IPS-18c (cell line): ENCODE data around the gene PYCARD.
"Not testable (repeated sequence)": the region's sequence is repeated elsewhere in the genome, so short reads cannot be mapped to it uniquely, and the experiment has no call there.

ENCODE experiments used
- H3K4me3 ChIP-seq: 2 replicates; pipeline ENCODE4 v1.7.0; 2013; ENCODE audit warnings: low read depth, mild to moderate bottlenecking, low read length, moderate library complexity; ENCODE audit not compliant: insufficient read depth
- H3K9me3 ChIP-seq: one replicate; pipeline ENCODE4 v1.6.1; 2013; ENCODE audit warnings: mild to moderate bottlenecking, low read length, moderate library complexity; ENCODE audit not compliant: control insufficient read depth, insufficient read depth

PYCARD gene

DNA sequence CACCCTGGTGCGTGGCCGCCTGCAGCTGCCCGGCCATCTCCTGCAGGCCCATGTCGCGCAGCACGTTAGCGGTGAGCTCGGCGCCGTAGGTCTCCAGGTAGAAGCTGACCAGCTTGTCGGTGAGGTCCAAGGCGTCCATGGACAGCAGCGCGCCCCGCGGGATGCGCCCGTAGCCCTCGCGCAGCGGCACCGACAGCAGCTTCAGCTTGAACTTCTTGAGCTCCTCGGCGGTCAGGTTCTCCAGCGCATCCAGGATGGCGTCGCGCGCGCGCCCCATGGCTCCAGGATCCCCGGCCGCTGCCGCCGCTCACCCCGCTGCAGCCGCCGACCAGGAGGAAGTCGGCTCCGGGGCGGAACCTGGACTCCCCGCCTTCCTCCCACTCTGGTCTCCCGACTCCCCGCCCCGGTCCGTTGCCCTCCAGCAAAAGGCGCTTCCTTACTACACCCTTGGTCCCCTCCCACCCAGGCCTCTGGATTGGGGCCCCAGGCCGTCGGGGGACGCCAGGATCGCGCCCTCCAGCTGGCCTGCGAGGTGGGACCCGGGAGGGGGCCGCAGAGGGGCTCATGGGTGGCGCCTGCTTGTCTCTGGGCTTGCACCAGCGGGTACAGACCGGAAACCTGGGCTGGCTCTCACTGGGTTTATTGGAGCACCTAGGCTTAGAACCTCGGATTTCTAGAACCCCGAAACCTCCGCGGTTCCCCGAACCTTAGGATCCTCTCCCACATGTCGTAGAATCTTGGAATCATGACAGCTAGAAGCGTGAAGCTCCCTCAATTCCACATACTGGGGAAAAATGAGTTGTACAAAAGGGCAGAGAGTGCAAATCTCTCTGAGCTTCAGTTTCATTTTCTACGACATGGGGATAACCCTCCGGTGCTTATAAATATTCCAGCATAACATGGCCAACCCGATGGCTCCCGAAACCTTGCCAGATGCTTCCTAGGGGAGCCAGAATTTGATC is at the start of gene PYCARD:
PYCARD (minus strand) TSS at position 347 of the 962 bp plus-strand sequence; CDS start at position 277, 70 bp downstream.
- Histone ChIP-seq H3K4me3 (peak within 1 kb of the TSS; percentile 64), H3K9me3 (no peaks in the 10 kb centered on the region)

DNA sequence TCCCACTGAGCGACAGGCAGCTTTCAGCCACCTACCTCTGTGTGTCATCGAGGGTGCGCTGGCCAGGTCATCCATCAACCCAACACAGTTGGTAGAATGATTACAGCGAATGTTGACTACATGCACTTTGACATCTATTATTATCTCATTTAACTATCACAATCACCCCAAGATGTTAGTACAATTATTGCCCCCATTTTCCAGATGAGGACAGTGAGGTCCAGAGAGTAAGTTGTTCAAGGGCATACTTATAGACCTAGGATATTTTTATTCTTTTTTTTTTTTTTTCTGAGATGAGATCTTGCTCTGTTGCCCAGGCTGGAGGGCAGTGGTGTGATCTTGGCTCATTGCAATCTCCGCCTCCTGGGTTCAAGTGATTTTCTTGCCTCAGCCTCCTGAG is 48.9 kb upstream of the PYCARD start:
- H3K4me3 ChIP-seq: no peak overlapping the region
- no peaks in the 10 kb centered on the region for H3K9me3 ChIP-seq

DNA sequence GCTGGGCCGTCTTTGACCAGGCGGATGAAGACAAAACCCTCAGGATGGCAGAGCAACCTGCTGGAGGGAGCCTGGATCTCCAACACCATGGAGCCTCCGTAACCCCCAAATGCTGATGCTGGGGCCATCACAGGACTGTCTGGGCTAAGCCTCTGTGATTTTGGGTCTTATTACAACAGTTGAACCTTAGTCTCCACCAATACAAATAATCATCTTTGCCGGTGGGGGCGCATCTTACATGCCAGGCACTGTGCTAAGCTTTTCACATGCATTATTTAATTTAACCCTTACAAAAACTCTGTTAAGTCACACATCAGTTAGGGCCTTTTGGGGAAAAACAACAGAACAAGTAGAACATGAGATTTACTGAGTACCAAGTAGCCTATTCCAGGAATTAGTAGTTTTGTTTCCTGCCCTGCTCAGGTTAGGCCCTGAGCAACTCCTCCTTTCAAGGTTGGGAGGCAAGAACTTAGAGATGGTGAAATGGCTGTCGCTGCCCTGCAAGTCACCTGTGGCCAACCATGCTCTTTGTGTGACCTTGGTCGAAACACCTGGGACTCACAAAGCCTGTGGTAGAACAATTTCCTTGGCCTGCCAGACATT is 48.3 kb upstream of the PYCARD start:
- Histone ChIP-seq H3K4me3 (no peak overlapping the region), H3K9me3 (no peaks in the 10 kb centered on the region)

DNA sequence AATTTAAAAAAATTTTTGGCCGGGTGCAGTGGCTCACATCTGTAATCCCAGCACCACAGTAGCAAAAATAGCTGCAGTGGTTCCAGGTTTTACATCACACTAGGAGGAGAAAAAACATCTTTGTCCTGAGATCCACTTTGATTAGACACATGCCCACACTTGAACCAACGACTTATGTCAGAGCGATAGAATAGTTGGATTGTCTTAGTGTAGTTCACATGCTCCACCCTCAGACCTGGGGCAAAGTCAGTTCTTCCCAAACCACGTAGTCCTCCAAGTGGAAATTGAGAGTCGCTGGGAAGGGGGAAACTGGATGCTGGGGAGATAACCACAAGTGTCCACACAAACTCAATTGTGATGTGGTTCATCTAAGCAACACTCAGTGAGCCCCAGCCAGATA is 45.8 kb upstream of the PYCARD start:
- Histone ChIP-seq H3K9me3 (no peaks in the 10 kb centered on the region), H3K4me3 (no peak overlapping the region)

DNA sequence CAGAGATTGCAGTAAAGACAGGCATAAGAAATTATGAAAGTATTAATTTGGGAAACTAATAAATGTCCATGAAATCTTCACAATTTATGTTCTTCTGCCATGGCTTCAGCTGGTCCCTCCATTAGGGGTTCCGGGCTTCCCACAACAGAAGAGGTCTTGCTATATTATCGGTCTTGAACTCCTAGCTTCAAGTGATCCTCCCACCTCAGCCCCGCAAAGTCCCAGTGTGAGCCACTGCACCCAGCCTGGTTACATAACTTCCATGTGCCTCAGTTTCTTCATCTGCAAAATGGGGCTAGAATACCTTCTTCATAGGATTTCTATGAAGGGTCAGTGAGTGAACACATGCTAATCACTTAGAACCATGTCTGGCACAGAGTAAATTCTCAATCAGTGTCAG is 43.7 kb upstream of the PYCARD start:
- Histone ChIP-seq H3K4me3 (no peak overlapping the region), H3K9me3 (no peaks in the 10 kb centered on the region)

DNA sequence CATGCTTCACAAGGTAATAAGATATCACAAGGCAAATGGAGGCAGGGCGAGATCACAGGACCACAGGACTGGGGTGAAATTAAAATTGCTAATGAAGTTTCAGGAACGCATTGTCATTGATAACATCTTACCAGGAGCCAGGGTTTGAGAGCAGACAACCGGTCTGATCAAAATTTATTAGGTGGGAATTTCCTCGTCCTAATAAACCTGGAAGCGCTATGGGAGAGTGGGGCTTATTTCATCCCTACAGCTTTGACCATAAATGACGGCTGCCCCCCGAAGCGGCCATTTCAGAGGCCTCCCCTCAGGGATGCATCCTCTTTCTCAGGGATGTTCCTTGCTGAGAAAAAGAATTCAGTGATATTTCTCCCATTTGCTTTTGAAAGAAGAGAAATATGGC is 43.0 kb upstream of the PYCARD start:
- not testable (repeated sequence) for H3K4me3 ChIP-seq, H3K9me3 ChIP-seq

DNA sequence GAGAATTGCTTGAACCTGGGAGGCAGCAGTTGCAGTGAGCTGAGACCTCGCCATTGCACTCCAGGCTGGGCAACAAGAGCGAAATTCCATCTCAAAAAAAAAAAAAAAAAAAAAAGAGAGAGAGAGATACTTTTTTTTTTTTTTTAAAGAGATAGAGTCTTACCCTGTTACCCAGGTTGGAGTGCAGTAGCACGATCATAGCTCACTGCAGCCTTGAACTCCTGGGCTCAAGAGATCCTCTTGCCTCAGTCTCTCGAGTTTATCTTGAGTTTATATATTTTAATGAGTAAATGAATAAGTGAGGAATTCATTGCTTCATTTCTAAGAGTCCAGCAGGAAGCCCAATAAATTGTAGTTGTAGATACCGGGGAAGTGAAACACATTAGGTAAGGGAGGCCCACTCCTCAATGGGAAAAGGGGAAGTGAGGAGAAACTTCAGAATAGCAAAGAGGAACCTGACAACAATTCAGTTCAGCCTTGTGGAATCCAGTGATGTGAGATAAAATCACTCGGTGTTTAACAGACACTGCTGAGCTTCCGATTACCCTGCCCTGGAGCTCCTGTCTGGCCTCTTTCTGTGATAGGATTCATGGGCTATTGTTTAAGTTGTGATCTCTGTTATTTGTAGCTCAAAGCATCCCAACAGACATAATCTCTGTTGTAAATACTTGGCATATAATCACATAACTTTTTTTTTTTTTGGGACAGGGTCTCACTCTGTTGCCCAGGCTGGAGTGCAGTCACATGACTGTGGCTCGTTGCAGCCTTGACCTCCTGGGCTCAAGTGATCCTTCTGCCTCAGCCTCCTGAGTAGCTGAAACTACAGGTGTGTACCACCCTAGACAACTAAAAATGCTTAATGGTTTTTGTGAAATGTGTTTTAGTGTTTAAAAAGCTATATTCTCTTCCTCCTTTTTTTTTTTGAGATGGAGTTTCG is 41.4 kb upstream of the PYCARD start:
- H3K4me3 ChIP-seq: no peak overlapping the region
- no peaks in the 10 kb centered on the region for H3K9me3 ChIP-seq

DNA sequence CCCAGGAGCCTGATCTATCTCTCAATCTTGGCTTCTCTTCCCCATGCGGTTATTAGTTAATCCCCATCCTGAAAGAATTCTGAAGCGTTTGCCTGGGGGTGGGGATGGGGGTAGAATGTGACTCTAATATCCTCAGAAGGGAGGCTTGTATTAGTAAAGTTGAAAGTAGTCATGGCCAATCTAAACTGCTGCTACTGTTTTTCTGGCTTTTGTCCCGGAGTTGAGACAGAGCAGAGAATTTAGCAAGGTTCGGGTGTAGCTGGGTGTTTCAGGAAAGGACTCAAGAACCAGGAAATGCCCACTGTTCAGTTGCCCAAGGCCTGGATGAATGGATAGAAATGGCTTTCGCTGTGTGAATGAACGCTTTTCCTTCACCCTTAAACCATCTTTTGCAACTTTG is 39.6 kb upstream of the PYCARD start:
- Histone ChIP-seq H3K4me3 (no peak overlapping the region), H3K9me3 (no peaks in the 10 kb centered on the region)

DNA sequence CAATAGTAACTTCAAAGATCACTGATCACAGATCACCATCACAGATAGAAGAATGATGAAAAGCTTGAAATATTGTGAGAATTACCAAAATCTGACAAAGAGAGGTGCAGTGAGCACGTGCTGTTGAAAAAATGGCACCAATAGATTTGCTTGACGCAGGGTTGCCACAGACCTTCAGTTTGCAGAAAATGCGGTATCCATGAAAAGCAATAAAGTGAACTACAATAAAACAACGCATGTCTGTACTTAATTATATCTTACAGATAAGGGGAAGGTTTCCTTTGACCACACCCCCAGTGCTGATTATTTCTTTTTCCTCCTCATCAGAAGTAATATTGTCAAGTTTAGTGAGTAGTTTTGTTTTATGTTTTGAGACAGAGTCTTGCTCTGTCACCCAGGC is 35.5 kb upstream of the PYCARD start:
- Histone ChIP-seq H3K4me3 (no peak overlapping the region), H3K9me3 (peaks cover 2% of the 10 kb centered on the region)

DNA sequence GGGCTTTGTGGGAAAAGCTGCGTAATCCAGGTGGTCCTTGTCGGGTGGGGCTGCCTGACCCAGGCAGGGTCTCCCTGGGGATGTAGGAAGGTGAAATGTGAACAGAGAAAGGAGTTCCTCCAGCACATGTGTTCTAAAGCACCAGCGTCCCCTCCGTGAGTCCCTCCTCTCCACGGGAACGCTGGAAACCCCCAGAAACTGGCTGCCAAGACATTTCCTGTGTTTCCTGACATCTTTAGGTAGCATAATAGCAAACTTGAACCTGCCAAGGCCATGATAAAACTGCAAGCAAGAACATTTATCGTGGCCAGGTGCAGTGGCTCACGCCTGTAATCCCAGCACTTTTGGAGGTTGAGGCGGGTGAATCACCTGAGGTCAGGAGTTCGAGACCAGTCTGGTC is 26.9 kb upstream of the PYCARD start:
- H3K4me3 ChIP-seq: no peak overlapping the region

DNA sequence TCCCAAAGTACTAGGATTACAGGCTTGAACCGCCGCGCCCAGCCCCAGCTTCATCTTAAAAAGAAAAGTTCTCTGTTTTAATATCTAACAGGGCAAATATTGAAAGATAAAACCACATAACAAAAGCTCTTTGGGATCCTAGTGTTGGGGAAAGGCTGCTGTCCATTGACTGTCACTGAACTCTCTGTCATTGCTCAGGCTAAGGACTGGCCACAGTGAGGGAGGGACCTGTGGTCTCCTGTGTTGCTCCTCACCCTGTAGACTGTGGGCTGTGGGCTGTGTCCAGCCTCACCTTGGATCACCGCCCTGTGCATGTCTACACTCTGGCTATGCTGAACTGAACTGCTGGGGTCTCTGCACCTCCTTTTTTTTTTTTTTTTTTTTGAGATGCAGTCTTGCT is 25.6 kb upstream of the PYCARD start:
- H3K9me3 ChIP-seq: peaks cover 5% of the 10 kb centered on the region
- H3K4me3 ChIP-seq: no peak overlapping the region

More for the DNA sequence above, 26.9 kb upstream of the PYCARD start:
- peaks cover 7% of the 10 kb centered on the region for H3K9me3 ChIP-seq

DNA sequence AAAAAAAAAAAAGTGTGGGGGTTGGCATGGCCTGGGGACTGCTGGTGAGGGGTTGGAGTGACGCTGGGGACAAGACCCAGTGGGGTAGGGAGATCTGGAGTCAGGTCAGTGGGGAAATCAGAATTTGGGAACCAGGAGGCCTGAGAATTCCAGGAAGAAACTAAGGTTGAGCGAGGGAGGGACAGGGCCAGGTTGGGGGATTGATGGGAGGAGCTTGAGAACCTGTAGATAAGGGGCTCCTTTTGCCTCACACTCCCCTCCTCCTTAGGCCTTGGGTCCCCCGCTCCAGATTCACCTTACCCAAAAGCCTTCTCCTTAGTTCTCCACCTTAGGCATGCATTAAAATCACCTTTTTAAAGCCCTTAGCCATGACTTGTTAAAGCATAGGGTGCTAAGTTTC is 22.6 kb upstream of the PYCARD start:
- Histone ChIP-seq H3K4me3 (no peak overlapping the region), H3K9me3 (no peaks in the 10 kb centered on the region)

DNA sequence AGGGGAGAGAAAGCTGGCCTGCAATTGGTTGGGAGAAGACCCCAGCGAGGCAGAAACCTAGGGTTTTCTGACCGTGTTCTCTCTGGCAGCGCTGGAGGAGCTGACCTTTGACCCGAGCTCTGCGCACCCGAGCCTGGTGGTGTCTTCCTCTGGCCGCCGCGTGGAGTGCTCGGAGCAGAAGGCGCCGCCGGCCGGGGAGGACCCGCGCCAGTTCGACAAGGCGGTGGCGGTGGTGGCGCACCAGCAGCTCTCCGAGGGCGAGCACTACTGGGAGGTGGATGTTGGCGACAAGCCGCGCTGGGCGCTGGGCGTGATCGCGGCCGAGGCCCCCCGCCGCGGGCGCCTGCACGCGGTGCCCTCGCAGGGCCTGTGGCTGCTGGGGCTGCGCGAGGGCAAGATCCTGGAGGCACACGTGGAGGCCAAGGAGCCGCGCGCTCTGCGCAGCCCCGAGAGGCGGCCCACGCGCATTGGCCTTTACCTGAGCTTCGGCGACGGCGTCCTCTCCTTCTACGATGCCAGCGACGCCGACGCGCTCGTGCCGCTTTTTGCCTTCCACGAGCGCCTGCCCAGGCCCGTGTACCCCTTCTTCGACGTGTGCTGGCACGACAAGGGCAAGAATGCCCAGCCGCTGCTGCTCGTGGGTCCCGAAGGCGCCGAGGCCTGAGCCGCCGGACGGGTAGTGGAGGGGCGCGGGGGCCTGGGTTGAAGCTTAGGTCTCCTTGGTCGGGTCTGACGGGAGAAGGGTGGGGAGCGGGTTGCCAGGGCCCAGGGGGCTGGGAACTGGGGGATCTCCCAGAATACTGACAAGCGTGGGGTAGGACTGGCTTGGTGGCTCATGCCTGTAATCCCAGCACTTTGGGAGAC is 21.8 kb upstream of the PYCARD start:
- no peaks in the 10 kb centered on the region for H3K9me3 ChIP-seq
- H3K4me3 ChIP-seq: no peak overlapping the region

DNA sequence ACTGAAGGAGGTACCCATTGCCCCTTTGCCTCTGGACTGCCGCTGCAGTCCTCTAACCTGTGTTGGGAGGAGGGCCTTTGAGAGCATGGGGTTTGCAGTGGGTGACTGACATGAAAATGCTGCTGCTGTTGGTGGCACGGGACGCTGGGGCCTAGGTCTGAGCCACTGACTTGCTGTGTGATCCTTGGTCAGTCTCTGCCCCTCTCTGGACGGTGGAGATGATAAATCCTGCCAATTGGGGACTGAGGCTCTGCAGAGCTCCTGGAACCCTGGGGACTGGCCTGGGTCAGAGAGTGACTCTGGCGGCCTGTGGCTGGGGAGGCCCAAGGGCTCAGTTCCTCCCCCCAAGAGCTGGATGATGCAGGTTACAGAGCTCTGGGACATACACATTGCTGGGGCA is 20.5 kb upstream of the PYCARD start:
- Histone ChIP-seq H3K9me3 (no peaks in the 10 kb centered on the region), H3K4me3 (no peak overlapping the region)

DNA sequence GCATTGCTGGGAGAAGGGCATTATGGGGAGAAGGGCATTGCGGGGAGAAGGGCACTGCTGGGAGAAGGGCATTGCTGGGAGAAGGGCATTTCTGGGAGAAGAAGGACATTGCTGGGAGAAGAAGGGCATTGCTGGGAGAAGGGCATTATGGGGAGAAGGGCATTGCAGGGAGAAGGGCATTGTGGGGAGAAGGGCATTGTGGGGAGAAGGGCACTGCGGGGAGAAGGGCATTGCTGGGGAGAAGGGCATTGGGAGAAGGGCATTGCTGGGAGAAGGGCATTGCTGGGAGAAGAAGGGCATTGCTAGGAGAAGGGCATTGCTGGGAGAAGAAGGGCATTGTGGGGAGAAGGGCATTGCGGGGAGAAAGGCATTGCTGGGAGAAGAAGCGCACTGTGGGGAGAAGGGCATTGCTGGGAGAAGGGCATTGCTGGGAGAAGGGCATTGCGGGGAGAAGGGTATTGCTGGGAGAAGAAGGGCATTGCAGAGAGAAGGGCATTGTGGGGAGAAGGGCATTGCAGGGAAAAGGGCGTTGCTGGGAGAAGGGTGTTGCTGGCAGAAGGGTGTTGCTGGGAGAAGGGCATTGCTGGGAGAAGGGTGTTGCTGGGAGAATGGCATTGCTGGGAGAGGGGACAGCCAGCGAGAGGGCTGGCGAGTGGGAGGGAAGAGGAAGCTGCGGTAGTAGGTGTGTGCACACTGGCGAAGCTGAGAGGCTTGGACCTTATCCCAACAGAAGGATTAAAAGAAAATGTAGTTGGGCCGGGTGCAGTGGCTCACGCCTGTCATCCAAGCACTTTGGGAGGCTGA is 19.0 kb upstream of the PYCARD start:
- Histone ChIP-seq H3K4me3 (no peak overlapping the region), H3K9me3 (no peaks in the 10 kb centered on the region)

DNA sequence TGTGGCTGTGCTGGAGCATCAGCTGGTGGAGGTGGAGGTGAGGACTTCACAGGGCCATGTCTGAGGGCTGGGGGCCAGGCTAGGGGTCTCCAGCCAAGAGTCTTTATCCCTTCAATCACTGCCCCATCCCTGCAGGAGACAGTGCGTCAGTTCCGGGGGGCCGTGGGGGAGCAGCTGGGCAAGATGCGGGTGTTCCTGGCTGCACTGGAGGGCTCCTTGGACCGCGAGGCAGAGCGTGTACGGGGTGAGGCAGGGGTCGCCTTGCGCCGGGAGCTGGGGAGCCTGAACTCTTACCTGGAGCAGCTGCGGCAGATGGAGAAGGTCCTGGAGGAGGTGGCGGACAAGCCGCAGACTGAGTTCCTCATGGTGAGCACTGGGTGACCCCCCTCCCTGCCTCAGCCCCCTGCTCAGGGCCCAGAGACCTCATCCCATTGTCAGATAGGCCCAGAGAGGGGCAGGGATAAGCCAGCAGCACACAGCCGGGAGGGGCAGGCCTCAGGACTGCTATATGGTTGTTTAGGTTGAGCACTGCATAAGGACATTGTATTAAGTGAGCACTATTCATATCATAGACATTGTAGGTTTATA is 16.7 kb upstream of the PYCARD start:
- no peak overlapping the region for H3K4me3 ChIP-seq
- no peaks in the 10 kb centered on the region for H3K9me3 ChIP-seq
